HCT116 (cell line): Measurements from ENCODE around the gene PXYLP1. TPM values are rescaled to one million over a fixed set of nuclear protein-coding genes. Genes with fewer than 3 reads are reported as not detected.

ENCODE experiments used
- ATAC-seq: fragments of 200-7000 bp; cut with Tn5 transposase; 2 replicates; pipeline ENCODE4 v1.9.1; 2020; ENCODE audit warnings: mild to moderate bottlenecking, moderate library complexity
- BruUV-seq: library from RNA; stranded (reverse); fragments of 400-500 nt; replicated peaks from 2 replicates; lab custom pipeline; 2021; lab: Mats Ljungman, UMichigan
- CTCF ChIA-PET: fragments of 300-600 bp; sonication (Branson Sonifier 250); formaldehyde crosslinking; loops from one replicate; lab custom pipeline; 2021; ENCODE audit warnings: antibody characterized with exemption; lab: Charles Lee
- POLR2A ChIA-PET: fragments of 300-600, 350-600 bp; sonication (Branson Sonifier 250); formaldehyde crosslinking; loops from one replicate; lab custom pipeline; 2021; ENCODE audit warnings: antibody characterized with exemption; lab: Charles Lee
- RAD21 ChIA-PET, 2 experiments: fragments of 300-600 bp; sonication (Branson Sonifier 250); formaldehyde crosslinking; loops; one replicate each; lab custom pipeline; 2023; ENCODE audit warnings: low total read pairs in 2 of 2; ENCODE audit not compliant: uncharacterized antibody in 2 of 2, unreplicated experiment in 2 of 2, low non-redundant PET in 1 of 2; lab: Charles Lee
- DNase-seq: peaks from one replicate; pipeline ENCODE4 v3.0.0-alpha.2; 2010; ENCODE audit warnings: low read depth, low spot score
- H2AFZ ChIP-seq: fragments of 200-600 bp; shearing (Covaris generic), sonication (generic); 2 replicates; pipeline ENCODE4 v1.6.1; 2017; ENCODE audit warnings: low read depth, mixed run types, mixed read lengths, antibody characterized with exemption, low read length; ENCODE audit not compliant: poor library complexity, severe bottlenecking
- H3K27ac ChIP-seq: 2 replicates; pipeline ENCODE4 v1.5.1; 2012; ENCODE audit warnings: low read depth, low read length
- H3K27me3 ChIP-seq: fragments of 200-600 bp; sonication (generic); 2 replicates; pipeline ENCODE4 v1.6.1; 2016; ENCODE audit warnings: mixed run types, low read length, mixed read lengths; ENCODE audit not compliant: insufficient read depth
- H3K36me3 ChIP-seq, 2 experiments: fragments of 200-500 bp in 1 of 2; fragments of 200-600 bp in 1 of 2; sonication (Bioruptor generic) in 1 of 2; sonication (generic) in 1 of 2; 2 replicates each; pipeline versions ENCODE4 v1.5.1 to v1.6.1; 2014 to 2016; ENCODE audit warnings: low read length in 2 of 2, inconsistent platforms in 1 of 2, mixed read lengths in 1 of 2, mixed run types in 1 of 2; ENCODE audit not compliant: insufficient read depth in 2 of 2, control insufficient read depth in 1 of 2
- H3K4me1 ChIP-seq, 2 experiments: fragments of 200-600 bp in 1 of 2; sonication (generic) in 1 of 2; 2 replicates each; pipeline versions ENCODE4 v1.5.1 to v1.6.1; 2012 to 2017; ENCODE audit warnings: low read length in 2 of 2, inconsistent platforms in 1 of 2, mild to moderate bottlenecking in 1 of 2, mixed read lengths in 1 of 2, mixed run types in 1 of 2, moderate library complexity in 1 of 2; ENCODE audit not compliant: insufficient read depth in 2 of 2, control insufficient read depth in 1 of 2
- H3K4me2 ChIP-seq: fragments of 200-600 bp; sonication (generic); 2 replicates; pipeline ENCODE4 v1.6.1; 2017; ENCODE audit warnings: mixed run types, low read length, mixed read lengths
- H3K4me3 ChIP-seq, 2 experiments: fragments of 200-600 bp in 1 of 2; sonication (generic) in 1 of 2; replicated peaks in 1 of 2; 2 replicates each; pipeline ENCODE4 v1.5.1; 2011 to 2016; ENCODE audit warnings: low read length in 2 of 2, control low read depth in 1 of 2, low read depth in 1 of 2, mild to moderate bottlenecking in 1 of 2, mixed read lengths in 1 of 2, mixed run types in 1 of 2
- H3K79me2 ChIP-seq: fragments of 200-600 bp; sonication (generic); 2 replicates; pipeline ENCODE4 v1.6.1; 2017; ENCODE audit warnings: mild to moderate bottlenecking, mixed run types, low read length, moderate library complexity, mixed read lengths; ENCODE audit not compliant: insufficient read depth
- H3K9ac ChIP-seq: fragments of 200-600 bp; sonication (generic); 2 replicates; pipeline ENCODE4 v1.6.1; 2016; ENCODE audit warnings: low read length, mixed read lengths
- H3K9me2 ChIP-seq: fragments of 200-600 bp; sonication (generic), shearing (Covaris generic); 2 replicates; pipeline ENCODE4 v1.6.1; 2017; ENCODE audit warnings: mixed run types, mild to moderate bottlenecking, moderate library complexity; ENCODE audit not compliant: insufficient read depth
- H3K9me3 ChIP-seq, 2 experiments: fragments of 200-500 bp in 1 of 2; fragments of 200-600 bp in 1 of 2; sonication (Bioruptor generic) in 1 of 2; sonication (generic) in 1 of 2; 2 replicates each; pipeline ENCODE4 v1.6.1; 2014 to 2017; ENCODE audit warnings: low read length in 2 of 2, mixed read lengths in 2 of 2, inconsistent platforms in 1 of 2, low read depth in 1 of 2, mild to moderate bottlenecking in 1 of 2, mixed run types in 1 of 2, moderate library complexity in 1 of 2; ENCODE audit not compliant: control insufficient read depth in 1 of 2, insufficient read depth in 1 of 2
- H4K20me1 ChIP-seq: fragments of 200-600 bp; sonication (generic), shearing (Covaris generic); 2 replicates; pipeline ENCODE4 v1.6.1; 2017; ENCODE audit warnings: mixed run types, mild to moderate bottlenecking, moderate library complexity; ENCODE audit not compliant: insufficient read depth
- CBX3 ChIP-seq: IDR thresholded peaks from 2 replicates; pipeline ENCODE4 v1.6.1; 2012; ENCODE audit warnings: low read depth
- EGR1 ChIP-seq: IDR thresholded peaks from 2 replicates; pipeline ENCODE4 v1.6.1; 2012; ENCODE audit warnings: low read depth
- ELF1 ChIP-seq: IDR thresholded peaks from 2 replicates; pipeline ENCODE4 v1.6.1; 2012; ENCODE audit warnings: low read depth, borderline replicate concordance
- EZH2 ChIP-seq: fragments of 200-600 bp; sonication (generic); IDR thresholded peaks from 2 replicates; pipeline ENCODE4 v1.6.1; 2017; ENCODE audit warnings: antibody characterized with exemption, mixed run types
- EZH2phosphoT487 ChIP-seq: fragments of 200-600 bp; IDR thresholded peaks from 2 replicates; pipeline ENCODE4 v1.6.1; 2018; ENCODE audit warnings: antibody characterized with exemption, borderline replicate concordance
- FOSL1 ChIP-seq: IDR thresholded peaks from 2 replicates; pipeline ENCODE4 v1.6.1; 2012; ENCODE audit warnings: low read depth
- JUND ChIP-seq: IDR thresholded peaks from 2 replicates; pipeline ENCODE4 v1.6.1; 2012
- MAX ChIP-seq: IDR thresholded peaks from 2 replicates; pipeline ENCODE4 v1.6.1; 2012
- POLR2A ChIP-seq: IDR thresholded peaks from 2 replicates; pipeline ENCODE4 v1.7.0; 2011; ENCODE audit warnings: borderline replicate concordance; ENCODE audit not compliant: insufficient read depth, insufficient read length; ENCODE audit errors: extremely low read depth
- POLR2AphosphoS5 ChIP-seq: IDR thresholded peaks from 2 replicates; pipeline ENCODE4 v1.6.1; 2011; ENCODE audit warnings: mild to moderate bottlenecking, low read depth, low read length, moderate library complexity
- RAD21 ChIP-seq: IDR thresholded peaks from 2 replicates; pipeline ENCODE4 v1.6.1; 2012; ENCODE audit warnings: low read depth, mild to moderate bottlenecking
- SIN3A ChIP-seq: IDR thresholded peaks from 2 replicates; pipeline ENCODE4 v1.6.1; 2012; ENCODE audit warnings: low read depth
- SP1 ChIP-seq: IDR thresholded peaks from 2 replicates; pipeline ENCODE4 v1.6.1; 2012; ENCODE audit warnings: low read depth
- TCF7L2 ChIP-seq: IDR thresholded peaks from 2 replicates; pipeline ENCODE4 v1.7.0; 2011; ENCODE audit warnings: borderline replicate concordance, inconsistent platforms; ENCODE audit not compliant: insufficient read depth, insufficient read length; ENCODE audit errors: extremely low read depth
- YY1 ChIP-seq: IDR thresholded peaks from 2 replicates; pipeline ENCODE4 v1.6.1; 2011; ENCODE audit warnings: low read length, low read depth, moderate library complexity, mild to moderate bottlenecking; ENCODE audit not compliant: insufficient replicate concordance; ENCODE audit errors: extremely low read depth
- ZFX ChIP-seq: fragments of 450-650 bp; IDR thresholded peaks from 2 replicates; pipeline ENCODE4 v1.6.1; 2017
- intact Hi-C: fragments of 100-400 bp; cut with micrococcal nuclease; formaldehyde crosslinking; loops from 2 replicates; pipeline ENCODE4 v1.10.0; 2022
- total RNA-seq: library from RNA; stranded (reverse); gene quantifications from one replicate; pipeline ENCODE4 v1.2.1, GENCODE V29; 2021; ENCODE audit not compliant: unreplicated experiment
- TF ChIP-seq, protein P1 (sequence below), 3 experiments: fragments of 200-600 bp in 1 of 3; sonication (generic) in 1 of 3; IDR thresholded peaks in 2 of 3; conservative IDR thresholded peaks in 1 of 3; 2 replicates each; pipeline ENCODE4 v1.5.1; 2012 to 2017; ENCODE audit warnings: low read depth in 2 of 3, low read length in 2 of 3, antibody characterized with exemption in 1 of 3, borderline replicate concordance in 1 of 3, control low read depth in 1 of 3, mild to moderate bottlenecking in 1 of 3, mixed read lengths in 1 of 3, mixed run types in 1 of 3, moderate library complexity in 1 of 3; ENCODE audit not compliant: insufficient read depth in 1 of 3
- TF ChIP-seq, protein P2 (sequence below): IDR thresholded peaks from 2 replicates; pipeline ENCODE4 v1.6.1; 2011; ENCODE audit warnings: mild to moderate bottlenecking, low read length, moderate library complexity; ENCODE audit not compliant: insufficient replicate concordance; ENCODE audit errors: extremely low read depth

PXYLP1 gene
- total RNA-seq, 1 experiment from 2014 or later = 15.3 TPM

- ATAC-seq (no peak), DNase-seq (no peak)
- no peaks in the 10 kb centered on the region for H3K36me3 ChIP-seq
- H3K79me2 ChIP-seq = no peaks in the 10 kb centered on the region
- TF ChIP-seq SP1 = no peak
- TF ChIP-seq YY1 = no peak
- no peak for TF ChIP-seq SIN3A
- TF ChIP-seq POLR2AphosphoS5 = no peak
- TF ChIP-seq, protein P1, sequence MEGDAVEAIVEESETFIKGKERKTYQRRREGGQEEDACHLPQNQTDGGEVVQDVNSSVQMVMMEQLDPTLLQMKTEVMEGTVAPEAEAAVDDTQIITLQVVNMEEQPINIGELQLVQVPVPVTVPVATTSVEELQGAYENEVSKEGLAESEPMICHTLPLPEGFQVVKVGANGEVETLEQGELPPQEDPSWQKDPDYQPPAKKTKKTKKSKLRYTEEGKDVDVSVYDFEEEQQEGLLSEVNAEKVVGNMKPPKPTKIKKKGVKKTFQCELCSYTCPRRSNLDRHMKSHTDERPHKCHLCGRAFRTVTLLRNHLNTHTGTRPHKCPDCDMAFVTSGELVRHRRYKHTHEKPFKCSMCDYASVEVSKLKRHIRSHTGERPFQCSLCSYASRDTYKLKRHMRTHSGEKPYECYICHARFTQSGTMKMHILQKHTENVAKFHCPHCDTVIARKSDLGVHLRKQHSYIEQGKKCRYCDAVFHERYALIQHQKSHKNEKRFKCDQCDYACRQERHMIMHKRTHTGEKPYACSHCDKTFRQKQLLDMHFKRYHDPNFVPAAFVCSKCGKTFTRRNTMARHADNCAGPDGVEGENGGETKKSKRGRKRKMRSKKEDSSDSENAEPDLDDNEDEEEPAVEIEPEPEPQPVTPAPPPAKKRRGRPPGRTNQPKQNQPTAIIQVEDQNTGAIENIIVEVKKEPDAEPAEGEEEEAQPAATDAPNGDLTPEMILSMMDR (IDR thresholded peaks at IDR 0.05 in 2 of 3, conservative IDR thresholded peaks at IDR 0.05 in 1 of 3; ENCODE audit: borderline replicate concordance in 1 of 3, insufficient read depth in 1 of 3, low read depth in 2 of 3, low read length in 2 of 3) = no peak
- TF ChIP-seq EZH2 = no peak
- TF ChIP-seq, protein P2, sequence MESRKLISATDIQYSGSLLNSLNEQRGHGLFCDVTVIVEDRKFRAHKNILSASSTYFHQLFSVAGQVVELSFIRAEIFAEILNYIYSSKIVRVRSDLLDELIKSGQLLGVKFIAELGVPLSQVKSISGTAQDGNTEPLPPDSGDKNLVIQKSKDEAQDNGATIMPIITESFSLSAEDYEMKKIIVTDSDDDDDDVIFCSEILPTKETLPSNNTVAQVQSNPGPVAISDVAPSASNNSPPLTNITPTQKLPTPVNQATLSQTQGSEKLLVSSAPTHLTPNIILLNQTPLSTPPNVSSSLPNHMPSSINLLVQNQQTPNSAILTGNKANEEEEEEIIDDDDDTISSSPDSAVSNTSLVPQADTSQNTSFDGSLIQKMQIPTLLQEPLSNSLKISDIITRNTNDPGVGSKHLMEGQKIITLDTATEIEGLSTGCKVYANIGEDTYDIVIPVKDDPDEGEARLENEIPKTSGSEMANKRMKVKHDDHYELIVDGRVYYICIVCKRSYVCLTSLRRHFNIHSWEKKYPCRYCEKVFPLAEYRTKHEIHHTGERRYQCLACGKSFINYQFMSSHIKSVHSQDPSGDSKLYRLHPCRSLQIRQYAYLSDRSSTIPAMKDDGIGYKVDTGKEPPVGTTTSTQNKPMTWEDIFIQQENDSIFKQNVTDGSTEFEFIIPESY = no peak
- no peak for TF ChIP-seq CBX3
- no peak for TF ChIP-seq POLR2A
- no peak for TF ChIP-seq ELF1
- TF ChIP-seq EZH2phosphoT487 = no peak
- TF ChIP-seq ZFX = no peak
- no peak for TF ChIP-seq RAD21
- no peak for TF ChIP-seq TCF7L2
- no peak for TF ChIP-seq FOSL1
- no peak for TF ChIP-seq JUND
- no peak for TF ChIP-seq MAX
- no peak for TF ChIP-seq EGR1
- H4K20me1 ChIP-seq = no peaks in the 10 kb centered on the region
- H3K27ac ChIP-seq = no peak overlapping the region
- H3K4me3 ChIP-seq = no peak overlapping the region
- H2AFZ ChIP-seq = no peak overlapping the region
- no peaks in the 10 kb centered on the region for H3K27me3 ChIP-seq
- CTCF ChIA-PET = interaction anchor here (0.7 to 8.5 kb wide), 5 partner anchors 13 to 972 kb away, joined by 4 to 104 read pairs (median 6); partner anchors contain the start of gene PXYLP1
- no TSS peak for BruUV-seq
- no peak overlapping the region for H3K4me2 ChIP-seq
- H3K9me2 ChIP-seq = no peaks in the 10 kb centered on the region
- no peaks in the 10 kb centered on the region for H3K9me3 ChIP-seq
- peaks cover 2 to 26% of the 10 kb centered on the region in 2 experiments; a peak in 3 of 4 replicates for H3K4me1 ChIP-seq
- intact Hi-C loops = no loop called here
- RAD21 ChIA-PET = no interaction called here
- POLR2A ChIA-PET = interaction anchor here (1.3 kb wide), 1 partner anchor 145 kb away, joined by 5 read pairs; no protein-coding TSS in a partner anchor
- H3K9ac ChIP-seq = no peak overlapping the region
These were observed 75.9 kb downstream of the PXYLP1 start for GRCh38 chr3:141307351-141308059.
